Trophoblast cell (in vitro differentiated cells and primary cell): ENCODE data around the gene ANKS1B.

Experiments used
- DNase-seq, 2 donors: peaks; one replicate each; pipeline ENCODE4 v3.0.0-alpha.2; 2016
- H2AFZ ChIP-seq: 2 replicates; pipeline ENCODE4 v1.6.1; 2013; ENCODE audit warnings: low read length, moderate library complexity, mild to moderate bottlenecking; ENCODE audit not compliant: insufficient read depth, poor library complexity
- H2AK5ac ChIP-seq: 2 replicates; pipeline ENCODE4 v1.6.1; 2013; ENCODE audit warnings: mild to moderate bottlenecking, low read length
- H2BK120ac ChIP-seq: 2 replicates; pipeline ENCODE4 v1.6.1; 2013; ENCODE audit warnings: low read length, mild to moderate bottlenecking, moderate library complexity; ENCODE audit not compliant: insufficient read depth, poor library complexity
- H2BK12ac ChIP-seq: 2 replicates; pipeline ENCODE4 v1.6.1; 2013; ENCODE audit warnings: mild to moderate bottlenecking, low read length, moderate library complexity
- H2BK5ac ChIP-seq: 2 replicates; pipeline ENCODE4 v1.6.1; 2013; ENCODE audit warnings: low read length, low read depth, moderate library complexity, mild to moderate bottlenecking; ENCODE audit not compliant: poor library complexity
- H3K14ac ChIP-seq: 2 replicates; pipeline ENCODE4 v1.6.1; 2013; ENCODE audit warnings: mild to moderate bottlenecking, low read length
- H3K18ac ChIP-seq: 2 replicates; pipeline ENCODE4 v1.6.1; 2013; ENCODE audit warnings: mild to moderate bottlenecking, low read length
- H3K23ac ChIP-seq: 2 replicates; pipeline ENCODE4 v1.6.1; 2013; ENCODE audit warnings: low read length
- H3K27ac ChIP-seq: 2 replicates; pipeline ENCODE4 v1.5.1; 2013; ENCODE audit warnings: low read depth, mild to moderate bottlenecking, inconsistent platforms, low read length, moderate library complexity
- H3K27me3 ChIP-seq: 2 replicates; pipeline ENCODE4 v1.6.1; 2013; ENCODE audit warnings: inconsistent platforms, mild to moderate bottlenecking, low read length, moderate library complexity; ENCODE audit not compliant: insufficient read depth
- H3K36me3 ChIP-seq, 2 experiments: 1 replicate in 1 of 2; 2 replicates in 1 of 2; pipeline ENCODE4 v1.6.1; 2013; ENCODE audit warnings: low read length in 2 of 2, mild to moderate bottlenecking in 2 of 2, moderate library complexity in 1 of 2; ENCODE audit not compliant: insufficient read depth in 2 of 2, control insufficient read depth in 1 of 2
- H3K4ac ChIP-seq: 2 replicates; pipeline ENCODE4 v1.6.1; 2013; ENCODE audit warnings: low read depth, mild to moderate bottlenecking, low read length, moderate library complexity
- H3K4me1 ChIP-seq, 2 experiments: 1 replicate in 1 of 2; 2 replicates in 1 of 2; pipeline ENCODE4 v1.6.1; 2013; ENCODE audit warnings: low read length in 2 of 2, mild to moderate bottlenecking in 2 of 2, moderate library complexity in 1 of 2; ENCODE audit not compliant: insufficient read depth in 2 of 2, control insufficient read depth in 1 of 2
- H3K4me2 ChIP-seq: 2 replicates; pipeline ENCODE4 v1.6.1; 2013; ENCODE audit warnings: inconsistent platforms, mild to moderate bottlenecking, low read length, moderate library complexity
- H3K4me3 ChIP-seq: 2 replicates; pipeline ENCODE4 v1.5.1; 2013; ENCODE audit warnings: mild to moderate bottlenecking, low read depth, low read length, inconsistent platforms
- H3K79me1 ChIP-seq: one replicate; pipeline ENCODE4 v1.6.1; 2013; ENCODE audit warnings: low read length
- H3K79me2 ChIP-seq: 2 replicates; pipeline ENCODE4 v1.6.1; 2013; ENCODE audit warnings: low read length, mild to moderate bottlenecking; ENCODE audit not compliant: control insufficient read depth, insufficient read depth, poor library complexity
- H3K9ac ChIP-seq: 2 replicates; pipeline ENCODE4 v1.6.1; 2013; ENCODE audit warnings: mild to moderate bottlenecking, low read length
- H3K9me3 ChIP-seq: 2 replicates; pipeline ENCODE4 v1.6.1; 2013; ENCODE audit warnings: low read depth, mild to moderate bottlenecking, control low read depth, inconsistent platforms, low read length; ENCODE audit not compliant: insufficient read depth
- H4K12ac ChIP-seq: 2 replicates; pipeline ENCODE4 v1.6.1; 2013; ENCODE audit warnings: low read depth, mild to moderate bottlenecking, low read length, moderate library complexity
- H4K8ac ChIP-seq: 2 replicates; pipeline ENCODE4 v1.6.1; 2013; ENCODE audit warnings: low read depth, mild to moderate bottlenecking, low read length, moderate library complexity
- H4K91ac ChIP-seq: one replicate; pipeline ENCODE4 v1.6.1; 2013; ENCODE audit warnings: low read depth, mild to moderate bottlenecking, low read length, moderate library complexity
- WGBS: extraction: QIAGEN DNeasy Blood & Tissue Kit; methylation state at CpG from one replicate; pipeline ENCODE4 v1.1.7; 2013; ENCODE audit warnings: missing lambda C conversion rate; ENCODE audit not compliant: insufficient read length, insufficient coverage; ENCODE audit errors: extremely low coverage; 5-methylcytosine and 5-hydroxymethylcytosine counted together

The ANKS1B gene

GRCh38 chr12:99383258-99383657, 601.5 kb downstream of the ANKS1B start:
- H3K27me3 ChIP-seq, result no peaks in the 10 kb centered on the region
- no peak overlapping the region for H4K8ac ChIP-seq
- no peak overlapping the region for H2BK5ac ChIP-seq
- no peak overlapping the region for H3K4me2 ChIP-seq
- no peak overlapping the region for H3K9ac ChIP-seq
- no peaks in the 10 kb centered on the region for H3K9me3 ChIP-seq
- no peak for DNase-seq
- no peaks in the 10 kb centered on the region for H3K36me3 ChIP-seq
- H2BK120ac ChIP-seq, result no peak overlapping the region
- no peak overlapping the region for H2BK12ac ChIP-seq
- H3K14ac ChIP-seq, result no peak overlapping the region
- H3K18ac ChIP-seq, result no peak overlapping the region
- H2AK5ac ChIP-seq, result no peak overlapping the region
- H2AFZ ChIP-seq, result no peak overlapping the region
- no peaks in the 10 kb centered on the region for H3K79me1 ChIP-seq
- no peaks in the 10 kb centered on the region for H3K4me1 ChIP-seq
- H4K91ac ChIP-seq, result no peak overlapping the region
- no peak overlapping the region for H3K27ac ChIP-seq
- WGBS, result no CpG with 5 or more reads among the region's 4 CpGs
- no peak overlapping the region for H3K23ac ChIP-seq
- no peak overlapping the region for H4K12ac ChIP-seq
- H3K4ac ChIP-seq, result no peak overlapping the region
- no peaks in the 10 kb centered on the region for H3K79me2 ChIP-seq
- no peak overlapping the region for H3K4me3 ChIP-seq

DNA sequence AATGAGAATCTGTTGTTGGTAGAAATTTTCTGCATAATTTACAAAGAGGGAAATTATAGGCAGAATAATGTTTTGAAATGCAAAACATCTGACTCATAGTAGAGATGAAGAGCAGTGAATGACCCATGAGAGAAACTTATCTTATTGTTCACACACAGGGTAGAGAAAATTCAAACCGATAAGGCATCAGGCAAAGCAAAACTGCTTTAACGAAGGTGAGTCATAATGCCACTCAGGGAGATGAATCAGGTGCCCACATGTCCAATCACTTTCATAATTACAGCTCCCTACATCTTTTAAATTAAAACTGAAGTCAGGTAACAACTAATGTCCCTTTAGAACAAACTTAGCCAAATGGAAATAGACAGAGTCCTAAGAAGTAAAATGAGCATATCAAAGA, 602.7 kb downstream of the ANKS1B start:
- H3K79me2 ChIP-seq, result no peaks in the 10 kb centered on the region
- no peak overlapping the region for H3K18ac ChIP-seq

GRCh38 chr12:99380701-99381100, 604.0 kb downstream of the ANKS1B start:
- no peak overlapping the region for H3K23ac ChIP-seq
- no peak overlapping the region for H4K12ac ChIP-seq
- H2AK5ac ChIP-seq, result no peak overlapping the region
- no peak overlapping the region for H3K27ac ChIP-seq
- no peaks in the 10 kb centered on the region for H3K4me1 ChIP-seq
- no peak overlapping the region for H4K8ac ChIP-seq
- no peak overlapping the region for H2AFZ ChIP-seq
- no peak overlapping the region for H2BK120ac ChIP-seq
- no peaks in the 10 kb centered on the region for H3K9me3 ChIP-seq
- no peaks in the 10 kb centered on the region for H3K27me3 ChIP-seq
- no peak overlapping the region for H3K4me3 ChIP-seq
- H3K18ac ChIP-seq, result no peak overlapping the region
- H2BK5ac ChIP-seq, result no peak overlapping the region
- no peak overlapping the region for H3K4ac ChIP-seq
- H3K79me1 ChIP-seq, result no peaks in the 10 kb centered on the region
- WGBS, result no CpG with 5 or more reads among the region's 1 CpG
- H3K36me3 ChIP-seq, result no peaks in the 10 kb centered on the region
- H4K91ac ChIP-seq, result no peak overlapping the region
- H3K9ac ChIP-seq, result no peak overlapping the region
- no peak overlapping the region for H3K4me2 ChIP-seq
- H3K79me2 ChIP-seq, result no peaks in the 10 kb centered on the region
- H3K14ac ChIP-seq, result no peak overlapping the region
- no peak for DNase-seq
- no peak overlapping the region for H2BK12ac ChIP-seq

More for the DNA sequence above, 602.7 kb downstream of the ANKS1B start:
- H4K12ac ChIP-seq, result no peak overlapping the region
- peak in 1 of 2 donors; percentile 3 for DNase-seq
- H2BK12ac ChIP-seq, result no peak overlapping the region
- H2BK120ac ChIP-seq, result no peak overlapping the region
- no peak overlapping the region for H3K14ac ChIP-seq
- H3K27me3 ChIP-seq, result no peaks in the 10 kb centered on the region
- H3K9me3 ChIP-seq, result no peaks in the 10 kb centered on the region
- no peak overlapping the region for H3K9ac ChIP-seq
- no peaks in the 10 kb centered on the region for H3K36me3 ChIP-seq
- H3K4ac ChIP-seq, result no peak overlapping the region
- H2AFZ ChIP-seq, result no peak overlapping the region
- no CpG with 5 or more reads among the region's 2 CpGs for WGBS
- H4K8ac ChIP-seq, result no peak overlapping the region
- no peak overlapping the region for H3K4me2 ChIP-seq
- no peak overlapping the region for H3K23ac ChIP-seq
- H2BK5ac ChIP-seq, result no peak overlapping the region
- H3K79me1 ChIP-seq, result no peaks in the 10 kb centered on the region
- H2AK5ac ChIP-seq, result no peak overlapping the region
- H3K27ac ChIP-seq, result no peak overlapping the region
- H3K4me3 ChIP-seq, result no peak overlapping the region
- no peaks in the 10 kb centered on the region for H3K4me1 ChIP-seq
- no peak overlapping the region for H4K91ac ChIP-seq

DNA sequence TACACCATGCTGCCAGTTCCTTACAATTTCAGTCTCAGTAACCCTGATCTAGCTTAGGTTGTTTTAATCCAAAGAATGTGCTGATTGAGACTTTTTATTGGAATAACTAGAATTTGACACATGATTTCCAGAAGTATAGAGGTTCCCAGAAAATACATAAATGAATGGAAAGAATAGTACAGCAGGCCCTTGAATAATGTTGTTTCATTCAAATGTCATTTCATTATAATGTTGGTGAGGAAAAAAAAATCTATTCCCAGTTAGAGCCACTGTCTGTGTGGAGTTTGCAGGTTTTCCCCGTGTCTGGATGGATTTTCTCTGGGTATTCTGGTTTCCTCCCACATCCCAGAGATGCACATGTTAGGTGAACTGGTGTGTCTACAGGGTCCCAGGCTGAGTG, 610.7 kb downstream of the ANKS1B start:
- H2BK120ac ChIP-seq, result no peak overlapping the region
- H4K12ac ChIP-seq, result no peak overlapping the region
- H3K18ac ChIP-seq, result no peak overlapping the region
- no peaks in the 10 kb centered on the region for H3K36me3 ChIP-seq
- H2BK12ac ChIP-seq, result no peak overlapping the region
- H2AK5ac ChIP-seq, result no peak overlapping the region
- no peak overlapping the region for H4K8ac ChIP-seq
- H3K9me3 ChIP-seq, result no peaks in the 10 kb centered on the region
- H2BK5ac ChIP-seq, result no peak overlapping the region
- no peaks in the 10 kb centered on the region for H3K79me1 ChIP-seq
- WGBS, result no CpG with 5 or more reads among the region's 1 CpG
- no peaks in the 10 kb centered on the region for H3K27me3 ChIP-seq
- H2AFZ ChIP-seq, result no peak overlapping the region
- no peak overlapping the region for H3K4me3 ChIP-seq
- no peak for DNase-seq
- H3K27ac ChIP-seq, result no peak overlapping the region
- H4K91ac ChIP-seq, result no peak overlapping the region
- no peaks in the 10 kb centered on the region for H3K4me1 ChIP-seq
- H3K23ac ChIP-seq, result no peak overlapping the region
- no peak overlapping the region for H3K9ac ChIP-seq
- no peaks in the 10 kb centered on the region for H3K79me2 ChIP-seq
- no peak overlapping the region for H3K4me2 ChIP-seq
- no peak overlapping the region for H3K14ac ChIP-seq
- H3K4ac ChIP-seq, result no peak overlapping the region
